SKM-1 treated with dmso at 0.1 percent for 144 hours (cell line): ENCODE data around the gene SF3B5.
A peak's percentile ranks its signal among the peaks of the same experiment; 100 is the strongest.
"Not testable (repeated sequence)": the region's sequence is repeated elsewhere in the genome, so short reads cannot be mapped to it uniquely, and the experiment has no call there.

Experiments used
- DNase-seq: peaks from one replicate; lab custom pipeline; 2025; ENCODE audit not compliant: unreplicated experiment; lab: John Stamatoyannopoulos, UW

SF3B5 gene

DNA sequence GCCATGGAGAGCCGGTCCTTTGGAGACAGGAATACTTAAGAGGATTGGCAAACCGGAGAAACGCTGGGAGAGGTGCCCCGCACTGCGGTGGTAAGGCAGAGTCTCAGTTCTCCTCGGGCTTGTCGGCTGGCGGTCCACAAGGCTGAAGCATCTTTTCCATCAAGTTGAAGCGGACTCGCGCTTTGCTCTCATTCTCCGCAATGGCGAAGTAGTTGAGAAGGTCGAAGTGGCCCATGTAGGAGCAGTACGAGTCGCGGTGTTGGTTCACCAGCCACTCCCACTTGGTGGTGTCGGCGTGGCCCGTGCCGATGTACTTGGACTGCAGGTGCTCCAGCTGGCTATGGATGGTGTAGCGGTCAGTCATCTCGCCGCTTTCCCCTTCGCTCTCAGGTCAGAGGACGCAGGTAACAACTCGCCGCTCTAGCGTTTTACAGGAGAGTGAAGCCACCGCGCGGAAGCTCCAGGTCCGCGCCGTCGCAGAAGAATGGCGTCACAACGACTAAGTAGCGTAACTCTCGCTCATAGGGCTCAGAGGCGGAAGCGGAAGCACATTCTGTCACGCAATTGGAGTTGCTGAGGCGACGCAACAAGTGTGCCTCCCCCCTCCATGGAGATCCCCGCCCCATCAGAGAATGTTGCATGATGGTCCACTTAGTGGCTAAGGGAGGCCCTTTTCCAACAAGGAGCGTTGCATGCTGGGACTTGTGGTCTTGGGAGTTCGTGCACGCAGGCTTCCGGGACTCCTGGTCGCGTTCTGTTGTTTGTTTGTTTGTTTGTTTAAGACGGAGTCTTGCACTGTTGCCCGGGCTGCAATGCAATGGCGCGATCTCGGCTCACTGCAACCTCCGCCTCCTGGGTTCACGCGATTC, at the start of gene SF3B5:
Gene SF3B5, minus strand, starts transcription at position 440 of the 869 bp plus-strand sequence. Its CDS starts 76 bp downstream, at position 364.
- DNase-seq, result peak; percentile 98

DNA sequence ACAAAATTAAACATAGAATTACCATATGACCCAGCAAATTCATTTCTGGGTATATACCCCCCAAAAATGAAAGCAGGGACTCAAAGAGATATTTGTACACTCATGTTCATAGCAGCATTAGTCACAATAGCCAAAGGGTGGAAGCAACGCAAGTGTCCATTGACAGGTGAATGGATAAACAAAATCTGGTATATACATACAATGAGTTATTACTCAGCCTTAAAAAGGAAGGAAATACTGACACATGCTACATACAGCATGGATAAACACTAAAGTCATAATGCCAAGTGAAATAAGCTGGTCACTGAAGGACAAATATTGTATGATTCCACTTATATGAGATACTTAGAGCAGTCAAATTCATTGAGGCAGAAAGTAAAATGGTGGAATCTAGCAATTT, 49.6 kb upstream of the SF3B5 start:
- DNase-seq, result no peak

- no peak for DNase-seq
Measured at GRCh38 chr6:144143878-144144277, 48.5 kb upstream of the SF3B5 start.

DNA sequence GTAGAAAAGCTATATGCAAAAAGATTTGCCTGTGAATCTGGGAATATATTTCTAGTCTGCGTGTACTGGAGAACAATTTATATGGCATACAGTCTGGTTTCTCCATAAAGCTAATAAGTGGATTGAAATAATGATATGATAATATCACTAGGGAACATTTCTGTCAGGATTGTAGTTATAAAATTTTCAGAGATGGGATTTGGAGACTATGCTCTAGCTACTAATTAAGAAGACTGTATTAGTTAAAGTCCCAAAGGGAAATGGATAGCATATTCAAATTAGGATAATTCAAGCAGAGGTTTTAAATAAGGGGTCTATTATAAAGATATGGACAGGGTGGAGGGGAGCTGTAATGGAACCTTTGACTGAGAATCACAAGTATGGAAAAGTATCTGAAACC, 47.7 kb upstream of the SF3B5 start:
- no peak for DNase-seq

GRCh38 chr6:144141470-144141869, 46.1 kb upstream of the SF3B5 start:
- DNase-seq, result no peak

DNA sequence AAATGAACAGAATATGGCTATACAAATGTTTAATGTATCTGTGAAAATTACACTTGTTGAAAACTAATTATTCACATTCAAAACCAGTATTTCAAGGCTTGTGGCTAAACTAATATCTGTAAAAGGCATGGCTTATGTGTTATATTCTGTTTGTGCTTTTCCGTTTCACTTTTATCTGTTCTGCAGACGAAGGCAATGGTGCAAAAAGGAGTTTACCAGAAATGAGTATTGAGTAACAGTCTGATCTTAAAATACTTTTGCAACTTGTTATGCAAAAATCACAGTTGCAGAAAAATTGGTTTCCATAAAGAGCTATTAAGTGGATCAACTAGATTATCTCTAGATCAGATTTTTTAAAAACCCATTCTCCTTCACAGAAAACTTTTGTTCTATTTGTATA, 45.5 kb upstream of the SF3B5 start:
- DNase-seq, result no peak

- DNase-seq, result peak; percentile 59
Measured at GRCh38 chr6:144139817-144140216, 44.4 kb upstream of the SF3B5 start.

DNA sequence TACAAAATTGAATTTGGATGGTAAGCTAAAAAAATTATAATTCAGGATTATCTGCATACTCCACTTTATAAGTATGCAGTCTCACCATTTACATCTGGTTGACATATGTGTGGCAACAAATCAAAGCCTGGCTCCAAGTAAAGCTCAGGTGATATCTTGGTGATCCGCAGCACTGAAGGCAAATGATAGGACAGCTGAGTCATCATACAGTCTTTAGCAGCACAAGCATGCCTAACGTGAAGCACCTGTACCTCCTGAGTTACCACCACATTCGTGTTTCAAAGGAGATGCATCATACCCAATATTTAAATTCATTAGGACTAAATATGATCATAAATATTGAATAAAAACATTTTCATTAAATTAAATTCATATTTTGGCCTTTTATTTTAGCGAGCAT, 43.2 kb upstream of the SF3B5 start:
- no peak for DNase-seq

DNA sequence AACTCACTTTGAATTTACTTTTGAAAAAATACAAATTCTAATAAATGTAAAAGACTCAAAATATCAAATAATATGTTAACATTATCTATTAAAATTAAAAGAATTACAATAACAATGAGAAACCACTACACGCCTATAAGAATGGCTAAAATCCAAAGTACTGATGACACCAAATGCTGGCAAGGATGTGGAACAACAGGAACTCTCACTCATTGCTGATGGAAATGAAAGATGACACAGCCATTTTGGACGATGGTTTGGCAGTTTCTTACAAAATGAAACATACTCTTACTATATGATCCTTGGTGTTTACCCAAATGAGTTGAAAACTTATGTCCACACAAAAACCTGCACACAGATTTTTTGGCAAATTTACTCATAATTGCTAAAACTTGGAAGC, 39.4 kb upstream of the SF3B5 start:
- no peak for DNase-seq

- no peak for DNase-seq
Measured at GRCh38 chr6:144134176-144134575, 38.8 kb upstream of the SF3B5 start.

DNA sequence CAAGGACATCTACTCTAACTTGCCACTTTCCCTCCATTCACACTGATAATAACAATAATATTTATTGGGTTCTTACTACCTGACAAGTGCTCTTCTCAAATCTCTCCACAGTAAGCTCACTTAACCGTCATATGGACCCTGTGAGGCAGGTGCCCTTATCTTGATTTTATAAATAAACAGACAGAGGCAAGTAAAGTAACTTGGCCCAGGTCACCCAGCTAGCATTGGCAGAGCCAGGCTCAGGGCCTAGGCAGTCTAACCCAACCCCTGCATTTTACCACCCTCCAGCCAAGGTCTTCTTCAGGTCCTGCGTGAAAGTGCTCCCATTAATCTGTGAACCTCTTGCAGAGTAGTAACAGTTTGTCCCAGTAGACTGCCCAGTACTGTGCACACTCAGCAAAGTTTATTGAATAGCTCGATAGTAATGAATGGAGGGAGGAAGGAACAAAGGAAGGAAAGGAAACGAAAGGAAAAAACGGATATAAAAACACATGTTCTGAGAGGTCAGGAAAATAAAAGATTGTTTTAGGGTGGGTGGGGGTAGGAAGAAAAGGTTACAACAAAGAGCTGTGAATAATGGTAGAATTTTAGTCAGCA, 38.0 kb upstream of the SF3B5 start:
- no peak for DNase-seq

DNA sequence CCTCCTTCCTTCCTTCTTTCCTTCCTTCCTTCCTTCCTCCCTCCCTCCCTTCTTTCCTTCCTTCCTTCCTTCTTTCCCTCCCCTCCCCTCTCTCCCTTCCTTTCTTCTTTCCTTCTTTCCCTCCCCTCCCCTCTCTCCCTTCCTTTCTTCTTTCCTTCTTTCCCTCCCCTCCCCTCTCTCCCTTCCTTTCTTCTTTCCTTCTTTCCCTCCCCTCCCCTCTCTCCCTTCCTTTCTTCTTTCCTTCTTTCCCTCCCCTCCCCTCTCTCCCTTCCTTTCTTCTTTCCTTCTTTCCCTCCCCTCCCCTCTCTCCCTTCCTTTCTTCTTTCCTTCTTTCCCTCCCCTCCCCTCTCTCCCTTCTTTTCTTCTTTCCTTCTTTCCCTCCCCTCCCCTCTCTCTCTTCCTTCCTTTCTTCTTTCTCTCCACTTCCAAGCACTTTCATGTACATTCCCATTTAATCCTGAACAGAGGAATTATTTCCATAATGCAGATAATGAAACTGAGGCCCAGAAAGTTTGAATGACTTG, 36.9 kb upstream of the SF3B5 start:
- not testable (repeated sequence) for DNase-seq

- no peak for DNase-seq
Measured at GRCh38 chr6:144131248-144131709, 35.9 kb upstream of the SF3B5 start.

DNA sequence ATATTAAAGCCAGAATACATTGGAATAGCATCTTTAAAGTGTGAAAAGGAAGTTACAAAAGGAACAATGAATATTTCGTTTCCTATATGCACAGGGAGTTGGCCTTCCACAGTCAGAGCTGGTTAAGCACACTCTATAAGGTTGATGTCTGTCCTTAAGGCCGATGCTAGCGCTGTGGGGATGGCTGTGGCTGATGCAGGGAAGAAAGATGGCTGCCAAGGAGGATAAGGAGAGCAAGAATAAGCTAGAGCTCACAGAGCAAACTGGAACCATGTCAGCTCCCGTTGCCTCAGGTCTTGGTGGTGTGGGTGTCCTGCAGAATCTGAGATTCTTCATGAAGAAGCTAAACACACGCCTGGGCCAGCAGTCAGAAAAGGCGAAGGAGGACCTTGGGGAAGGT, 34.1 kb upstream of the SF3B5 start:
- DNase-seq, result no peak

GRCh38 chr6:144127097-144127496, 31.7 kb upstream of the SF3B5 start:
- no peak for DNase-seq

GRCh38 chr6:144123836-144124235, 28.5 kb upstream of the SF3B5 start:
- DNase-seq, result no peak

- DNase-seq, result peak; percentile 11
Measured at GRCh38 chr6:144123421-144123820, 28.0 kb upstream of the SF3B5 start.

GRCh38 chr6:144122861-144123260, 27.5 kb upstream of the SF3B5 start:
- DNase-seq, result no peak

GRCh38 chr6:144119376-144119775, 24.0 kb upstream of the SF3B5 start:
- DNase-seq, result no peak

DNA sequence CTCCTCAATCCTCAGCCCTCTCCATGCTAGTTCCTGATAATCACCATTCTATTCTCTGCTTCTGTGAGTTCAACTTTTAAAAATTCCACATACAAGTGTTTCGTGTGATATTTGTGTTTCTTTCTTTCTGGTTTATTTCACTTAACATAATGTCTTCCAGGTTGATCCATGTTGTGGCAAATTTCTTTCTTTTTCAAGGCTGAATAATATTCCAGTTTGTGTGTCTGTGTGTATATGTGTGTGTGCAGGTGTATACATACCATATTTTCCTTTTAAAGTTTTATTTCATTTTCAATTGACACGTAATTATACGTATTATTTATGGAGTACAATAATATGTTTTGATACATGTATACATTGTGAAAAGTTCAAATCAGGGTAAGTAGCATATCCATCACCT, 19.8 kb upstream of the SF3B5 start:
- no peak for DNase-seq

GRCh38 chr6:144113366-144113765, 18.0 kb upstream of the SF3B5 start:
- no peak for DNase-seq

DNA sequence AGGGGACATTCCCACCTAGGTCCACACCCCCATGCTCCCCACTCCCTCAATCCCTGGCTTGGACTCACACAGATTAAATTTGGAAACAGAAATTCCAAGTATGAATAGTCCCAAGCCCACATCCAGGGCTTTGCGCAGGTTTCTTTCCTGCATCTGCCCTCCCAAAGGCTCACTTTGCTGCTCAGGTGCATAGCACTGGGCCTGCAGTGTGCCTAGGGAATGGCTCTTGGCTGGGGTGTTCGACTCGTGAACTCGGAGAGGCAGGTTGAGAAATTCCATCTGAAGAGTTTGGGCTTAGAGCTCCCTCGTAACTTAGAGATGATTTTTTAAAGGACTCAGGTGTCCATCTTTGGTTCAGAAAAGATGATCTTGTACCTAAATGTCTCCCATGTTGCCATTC, 14.8 kb upstream of the SF3B5 start:
- no peak for DNase-seq
